Activated CD8-positive, alpha-beta T cell treated with anti-CD3 and anti-CD28 coated beads for 36 hours (primary cell): ENCODE measurements around the gene TTYH3. TPM values are rescaled to one million over a fixed set of nuclear protein-coding genes. Genes with fewer than 3 reads are reported as not detected.
A peak's percentile ranks its signal among the peaks of the same experiment; 100 is the strongest.

Experiments used
- ATAC-seq: fragments of 200-7000 bp; cut with Tn5 transposase; one replicate; pipeline ENCODE4 v1.10.0; 2021; ENCODE audit warnings: mild to moderate bottlenecking, moderate library complexity
- CTCF ChIA-PET: fragments of 350-600 bp; sonication (Branson Sonifier 250); formaldehyde crosslinking; loops from one replicate; lab custom pipeline; 2021; ENCODE audit warnings: antibody characterized with exemption; lab: Charles Lee
- POLR2A ChIA-PET: fragments of 350-600 bp; sonication (Branson Sonifier 250); formaldehyde crosslinking; loops from one replicate; lab custom pipeline; 2021; ENCODE audit warnings: antibody characterized with exemption; lab: Charles Lee
- DNase-seq: peaks from one replicate; pipeline ENCODE4 v3.0.0-alpha.2; 2020
- H3K27ac Mint-ChIP-seq: one replicate; pipeline ENCODE4 v1.8.0; 2021; ENCODE audit warnings: mild to moderate bottlenecking, mixed read lengths
- H3K27me3 Mint-ChIP-seq: one replicate; pipeline ENCODE4 v1.8.0; 2021; ENCODE audit warnings: mixed read lengths
- H3K36me3 Mint-ChIP-seq: one replicate; pipeline ENCODE4 v1.8.0; 2021; ENCODE audit warnings: low read depth, mixed read lengths
- H3K4me1 Mint-ChIP-seq: one replicate; pipeline ENCODE4 v1.8.0; 2021; ENCODE audit warnings: low read depth, mixed read lengths
- H3K4me3 Mint-ChIP-seq: one replicate; pipeline ENCODE4 v1.8.0; 2021; ENCODE audit warnings: mild to moderate bottlenecking, moderate library complexity, mixed read lengths
- H3K9me3 Mint-ChIP-seq: one replicate; pipeline ENCODE4 v1.8.0; 2021; ENCODE audit warnings: mixed read lengths
- intact Hi-C: fragments of 100-400 bp; cut with micrococcal nuclease; formaldehyde crosslinking; loops from one replicate; pipeline ENCODE4 v1.10.0; 2022
- total RNA-seq, 2 experiments: library from RNA; stranded (reverse); gene quantifications; one replicate each; pipeline ENCODE4 v1.2.3, GENCODE V29; 2021
- TF ChIP-seq, protein P1 (sequence below): fragments of 200-600 bp; IDR thresholded peaks from one replicate; pipeline ENCODE4 v1.8.0; 2022; ENCODE audit warnings: antibody characterized with exemption, mild to moderate bottlenecking

The TTYH3 gene
- total RNA-seq, 2 experiments from 2014 or later, result 30.3 to 32.3 TPM

DNA sequence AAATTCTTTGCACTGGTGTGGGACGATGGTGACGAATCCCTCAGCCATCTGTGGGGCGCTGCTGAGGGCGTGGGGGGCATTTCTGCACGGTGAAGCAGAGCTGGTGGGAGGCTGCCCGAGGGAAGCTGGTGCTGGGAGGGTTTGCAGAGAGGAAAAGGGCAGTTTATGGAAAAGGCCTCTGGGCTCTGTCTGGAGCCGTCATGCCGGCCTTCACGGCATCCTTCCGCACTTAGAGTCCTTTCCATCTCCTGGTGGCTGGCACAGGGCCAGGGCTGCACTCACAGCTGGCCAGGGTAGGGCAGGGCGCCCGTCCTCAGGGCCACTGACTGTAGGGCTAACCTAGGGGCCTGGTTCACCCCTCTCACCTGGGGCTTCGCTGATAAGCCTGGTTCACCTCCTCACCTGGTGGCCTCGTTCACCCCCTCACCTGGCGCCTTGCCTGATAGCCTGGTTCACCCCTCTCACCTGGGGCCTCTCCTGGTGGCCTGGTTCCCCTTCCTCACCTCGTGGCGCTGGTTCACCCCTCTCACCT, 55.6 kb downstream of the TTYH3 start:
- H3K4me3 Mint-ChIP-seq, result no peak overlapping the region

DNA sequence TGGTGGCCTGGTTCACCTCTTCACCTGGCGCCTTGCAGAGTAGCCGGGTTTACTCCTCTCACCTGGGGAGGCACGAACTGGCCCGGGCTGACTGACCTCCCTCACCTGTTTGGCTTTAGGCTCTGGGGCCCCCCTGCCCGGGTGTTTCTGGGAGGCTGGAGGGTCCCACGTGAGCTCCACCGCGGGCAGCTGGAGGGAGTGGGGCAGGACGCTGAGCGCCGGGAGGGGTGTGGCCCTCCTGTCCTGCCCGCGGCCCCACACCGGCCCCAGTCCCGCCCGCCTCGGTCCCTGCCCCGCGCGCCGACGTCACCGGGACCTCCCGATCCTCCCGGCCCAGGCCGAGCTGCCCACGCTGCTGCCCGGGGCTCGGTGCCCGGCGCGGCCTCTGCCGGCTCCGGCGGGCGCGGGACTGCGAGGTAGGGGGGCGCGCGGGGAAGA, 56.1 kb downstream of the TTYH3 start, which contains the start of gene AMZ1:
Gene AMZ1 (plus strand): TSS at position 322 of the 438 bp plus-strand sequence. CDS start 12,250 bp downstream, outside the sequence.
- DNase-seq (no peak), ATAC-seq (no peak)
- POLR2A ChIA-PET, result interaction anchor here (0.6 kb wide), 1 partner anchor 285 kb away, joined by 3 read pairs; the partner anchor contains the start of gene CHST12
- Mint-ChIP-seq H3K27ac (no peak within 1 kb of the TSS), H3K4me1 (peaks cover 11% of the 10 kb centered on the region), H3K4me3 (no peak within 1 kb of the TSS), H3K36me3 (no peaks in the 10 kb centered on the region), H3K27me3 (peaks cover 42% of the 10 kb centered on the region), H3K9me3 (no peaks in the 10 kb centered on the region)
- CTCF ChIA-PET, result interaction anchor here (3.0 kb wide), 1 partner anchor 16 kb away, joined by 13 read pairs; no protein-coding TSS in a partner anchor
- TF ChIP-seq, protein P1, sequence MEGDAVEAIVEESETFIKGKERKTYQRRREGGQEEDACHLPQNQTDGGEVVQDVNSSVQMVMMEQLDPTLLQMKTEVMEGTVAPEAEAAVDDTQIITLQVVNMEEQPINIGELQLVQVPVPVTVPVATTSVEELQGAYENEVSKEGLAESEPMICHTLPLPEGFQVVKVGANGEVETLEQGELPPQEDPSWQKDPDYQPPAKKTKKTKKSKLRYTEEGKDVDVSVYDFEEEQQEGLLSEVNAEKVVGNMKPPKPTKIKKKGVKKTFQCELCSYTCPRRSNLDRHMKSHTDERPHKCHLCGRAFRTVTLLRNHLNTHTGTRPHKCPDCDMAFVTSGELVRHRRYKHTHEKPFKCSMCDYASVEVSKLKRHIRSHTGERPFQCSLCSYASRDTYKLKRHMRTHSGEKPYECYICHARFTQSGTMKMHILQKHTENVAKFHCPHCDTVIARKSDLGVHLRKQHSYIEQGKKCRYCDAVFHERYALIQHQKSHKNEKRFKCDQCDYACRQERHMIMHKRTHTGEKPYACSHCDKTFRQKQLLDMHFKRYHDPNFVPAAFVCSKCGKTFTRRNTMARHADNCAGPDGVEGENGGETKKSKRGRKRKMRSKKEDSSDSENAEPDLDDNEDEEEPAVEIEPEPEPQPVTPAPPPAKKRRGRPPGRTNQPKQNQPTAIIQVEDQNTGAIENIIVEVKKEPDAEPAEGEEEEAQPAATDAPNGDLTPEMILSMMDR, result no peak
- intact Hi-C loops, result no loop called here

More for the DNA sequence above, 55.6 kb downstream of the TTYH3 start:
- CTCF ChIA-PET, result interaction anchor here (2.3 kb wide), 1 partner anchor 23 kb away, joined by 12 read pairs; no protein-coding TSS in a partner anchor
- Mint-ChIP-seq H3K9me3 (no peaks in the 10 kb centered on the region), H3K4me1 (peaks cover 11% of the 10 kb centered on the region), H3K36me3 (no peaks in the 10 kb centered on the region), H3K27ac (no peak overlapping the region), H3K27me3 (peaks cover 40% of the 10 kb centered on the region)
- intact Hi-C loops, result no loop called here
- TF ChIP-seq, protein P1, result no peak
- POLR2A ChIA-PET, result interaction anchor here (0.6 kb wide), 1 partner anchor 284 kb away, joined by 3 read pairs; the partner anchor contains the start of gene CHST12
- ATAC-seq, result no peak
- no peak for DNase-seq

DNA sequence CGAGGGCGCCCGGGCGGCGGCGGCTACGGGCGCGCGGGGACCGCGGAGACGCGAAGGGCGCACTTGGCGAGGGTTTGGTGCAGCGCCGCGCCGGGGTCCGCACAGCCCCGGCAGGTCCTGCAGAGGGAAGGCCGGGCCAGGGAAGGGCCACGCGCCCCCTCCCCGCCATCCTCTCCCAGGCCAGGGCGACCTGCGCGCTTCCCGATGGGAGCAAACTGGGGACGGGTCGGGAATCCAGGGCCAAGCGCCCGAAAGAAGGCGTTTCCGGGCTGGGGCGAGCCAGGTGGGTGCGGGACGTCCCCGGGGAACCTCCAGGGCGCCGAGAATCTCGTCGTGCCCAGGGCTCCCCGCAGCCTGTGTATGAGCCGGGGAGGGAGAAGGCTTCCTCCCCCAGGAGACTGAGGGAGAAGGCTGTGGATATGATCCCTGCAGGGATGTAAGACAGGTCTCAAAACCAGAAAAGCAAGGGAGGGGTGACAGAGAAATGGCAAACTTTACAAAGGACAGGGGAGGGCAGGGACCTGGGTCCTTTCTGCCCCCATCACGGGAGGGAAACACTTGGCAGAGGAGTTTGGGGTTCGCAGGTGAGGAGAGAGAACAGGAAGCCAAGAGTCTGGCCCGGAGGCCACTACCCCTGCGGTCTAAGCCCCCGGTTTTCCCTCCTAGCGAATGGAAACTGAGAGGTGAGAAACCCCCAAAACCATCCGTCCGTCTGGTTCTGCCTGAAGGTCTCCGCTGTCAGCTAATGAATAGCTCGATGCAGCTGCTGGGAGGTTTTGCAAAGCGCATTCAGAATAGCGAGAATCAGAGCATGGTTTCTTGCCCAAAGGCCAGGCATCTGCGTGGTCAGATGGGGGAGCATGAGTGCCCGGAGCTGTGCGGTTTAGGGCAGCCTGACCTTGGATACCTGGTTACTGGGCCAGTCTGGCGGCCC, 56.9 kb downstream of the TTYH3 start:
- DNase-seq, result peak; percentile 44
- POLR2A ChIA-PET, result interaction anchor here (0.9 to 1.5 kb wide), 2 partner anchors 21 to 26 kb away, joined by 3 to 5 read pairs; no protein-coding TSS in a partner anchor
- ATAC-seq, result peak; percentile 67

DNA sequence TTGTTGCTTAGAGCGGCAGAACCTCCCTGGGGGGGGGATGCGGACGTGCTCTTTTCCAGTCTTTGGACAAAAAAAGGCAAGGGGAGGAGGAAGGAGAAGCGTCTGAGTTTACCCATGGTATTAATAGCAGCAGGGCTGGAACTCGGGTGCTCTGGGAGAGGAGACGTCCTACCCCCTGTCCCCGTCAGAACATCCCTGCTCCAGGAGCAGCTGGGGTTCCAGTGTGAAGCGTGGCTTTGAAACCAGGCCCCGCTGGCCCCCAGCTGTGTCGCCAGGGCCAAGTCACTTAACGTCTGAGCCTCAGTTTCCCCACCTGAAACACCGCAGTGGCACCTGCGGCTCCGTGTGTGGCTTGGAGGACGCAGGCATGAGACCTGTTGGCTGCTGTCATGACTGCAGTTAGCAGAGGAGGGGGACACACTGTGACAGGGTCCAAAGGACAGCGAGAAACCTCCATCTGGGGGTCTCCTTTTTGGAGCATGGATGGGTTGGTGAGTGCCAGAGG, 57.6 kb downstream of the TTYH3 start:
- POLR2A ChIA-PET, result interaction anchor here (0.6 to 1.5 kb wide), 3 partner anchors 18 to 26 kb away, joined by 3 to 5 read pairs (median 3); no protein-coding TSS in a partner anchor
- no peak for DNase-seq
- Mint-ChIP-seq H3K4me1 (peaks cover 11% of the 10 kb centered on the region), H3K27me3 (peaks cover 41% of the 10 kb centered on the region), H3K36me3 (no peaks in the 10 kb centered on the region), H3K4me3 (no peak overlapping the region), H3K9me3 (no peaks in the 10 kb centered on the region), H3K27ac (no peak overlapping the region)
- intact Hi-C loops, result no loop called here
- TF ChIP-seq, protein P1, result no peak
- CTCF ChIA-PET, result interaction anchor here (1.2 to 5.1 kb wide), 6 partner anchors 10 to 30 kb away, joined by 3 to 35 read pairs (median 6); no protein-coding TSS in a partner anchor
- no peak for ATAC-seq

More for the DNA sequence above, 56.9 kb downstream of the TTYH3 start:
- TF ChIP-seq, protein P1, result no peak
- CTCF ChIA-PET, result interaction anchor here (1.4 to 3.0 kb wide), 4 partner anchors 10 to 31 kb away, joined by 3 to 13 read pairs (median 6); no protein-coding TSS in a partner anchor
- no peaks in the 10 kb centered on the region for H3K9me3 Mint-ChIP-seq
- H3K4me3 Mint-ChIP-seq, result no peak overlapping the region
- H3K36me3 Mint-ChIP-seq, result no peaks in the 10 kb centered on the region
- H3K27ac Mint-ChIP-seq, result no peak overlapping the region
- H3K27me3 Mint-ChIP-seq, result peaks cover 42% of the 10 kb centered on the region
- intact Hi-C loops, result no loop called here
- peaks cover 11% of the 10 kb centered on the region for H3K4me1 Mint-ChIP-seq
